Measurements from ENCODE around the gene TAF8.

- TF ChIP-seq CTCF (IDR thresholded peaks at IDR 0.05) (no peak), POLR2A (IDR thresholded peaks at IDR 0.05) (no peak)
These were observed 25.1 kb upstream of the TAF8 start for GRCh38 chr6:42025066-42025844.

Measured in lower leg skin (tissue), 3 donors.